Esophagus squamous epithelium (tissue), 4 donors: Measurements from ENCODE around the gene ESPL1.

Experiments
- POLR2A ChIP-seq, 4 donors: fragments of 450-650 bp; IDR thresholded peaks; one replicate each; pipeline ENCODE4 v1.6.1; 2017; ENCODE audit warnings: antibody characterized with exemption in 4 of 4, mild to moderate bottlenecking in 4 of 4, moderate library complexity in 3 of 4
- TF ChIP-seq, protein P1 (sequence below), 6 experiments: fragments of 450-650 bp in 4 of 6; fragments of 200-600 bp in 2 of 6; sonication (generic) in 2 of 6; IDR thresholded peaks; one replicate each; pipeline ENCODE4 v1.5.1; 2016 to 2019; ENCODE audit warnings: antibody characterized with exemption in 6 of 6, mild to moderate bottlenecking in 4 of 6, moderate library complexity in 4 of 6

DNA sequence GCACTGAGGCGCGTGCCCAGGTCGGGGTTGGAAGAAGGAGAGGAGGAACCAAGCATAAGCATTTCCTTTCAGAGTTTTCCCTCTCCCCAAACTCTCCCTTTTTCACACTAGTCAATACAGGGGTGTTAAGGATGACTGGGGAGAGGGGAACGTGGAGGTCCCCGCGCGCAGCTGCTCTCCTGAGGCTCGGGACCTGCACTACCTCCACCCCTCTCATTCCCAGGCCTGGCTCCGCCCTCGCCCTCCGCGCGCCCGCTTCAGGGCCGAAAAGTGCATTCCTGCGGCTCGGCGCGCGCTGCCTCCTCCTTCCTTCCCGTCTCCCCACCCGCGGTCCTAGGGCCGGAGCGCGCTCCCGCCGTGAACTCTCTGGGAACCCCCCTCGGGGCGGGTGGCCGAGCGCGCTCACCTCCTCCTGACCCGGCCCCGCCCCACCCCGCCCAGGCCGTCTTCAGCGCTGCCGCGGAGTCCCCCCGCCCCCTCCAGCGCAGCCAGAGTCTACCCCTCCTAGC is 47.4 kb upstream of the ESPL1 start:
- TF ChIP-seq, protein P1, sequence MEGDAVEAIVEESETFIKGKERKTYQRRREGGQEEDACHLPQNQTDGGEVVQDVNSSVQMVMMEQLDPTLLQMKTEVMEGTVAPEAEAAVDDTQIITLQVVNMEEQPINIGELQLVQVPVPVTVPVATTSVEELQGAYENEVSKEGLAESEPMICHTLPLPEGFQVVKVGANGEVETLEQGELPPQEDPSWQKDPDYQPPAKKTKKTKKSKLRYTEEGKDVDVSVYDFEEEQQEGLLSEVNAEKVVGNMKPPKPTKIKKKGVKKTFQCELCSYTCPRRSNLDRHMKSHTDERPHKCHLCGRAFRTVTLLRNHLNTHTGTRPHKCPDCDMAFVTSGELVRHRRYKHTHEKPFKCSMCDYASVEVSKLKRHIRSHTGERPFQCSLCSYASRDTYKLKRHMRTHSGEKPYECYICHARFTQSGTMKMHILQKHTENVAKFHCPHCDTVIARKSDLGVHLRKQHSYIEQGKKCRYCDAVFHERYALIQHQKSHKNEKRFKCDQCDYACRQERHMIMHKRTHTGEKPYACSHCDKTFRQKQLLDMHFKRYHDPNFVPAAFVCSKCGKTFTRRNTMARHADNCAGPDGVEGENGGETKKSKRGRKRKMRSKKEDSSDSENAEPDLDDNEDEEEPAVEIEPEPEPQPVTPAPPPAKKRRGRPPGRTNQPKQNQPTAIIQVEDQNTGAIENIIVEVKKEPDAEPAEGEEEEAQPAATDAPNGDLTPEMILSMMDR (IDR thresholded peaks at IDR 0.05) = no peak
- no peak for TF ChIP-seq POLR2A (IDR thresholded peaks at IDR 0.05)
